Body of pancreas (tissue), 4 donors: ENCODE data around the gene CD8B2. TPM values are rescaled to one million over a fixed set of nuclear protein-coding genes. Genes with fewer than 3 reads are reported as not detected.
A peak's percentile ranks its signal among the peaks of the same experiment; 100 is the strongest.

Experiments used
- ATAC-seq: fragments of 150-250 bp; one replicate; pipeline ENCODE4 v1.9.1; 2016
- DNase-seq, 4 donors: peaks; one replicate each; pipeline ENCODE4 v3.0.0-alpha.2; 2019
- H3K27ac ChIP-seq, 4 donors: fragments of 200-600 bp; sonication (generic); 1 replicate in 3 of 4; 2 replicates in 1 of 4; pipeline versions ENCODE4 v1.5.1 to v1.6.1; 2016 to 2019; ENCODE audit warnings: mild to moderate bottlenecking in 1 of 4, mixed read lengths in 1 of 4, moderate library complexity in 1 of 4
- H3K27me3 ChIP-seq, 2 donors: fragments of 200-600 bp; sonication (generic); one replicate each; pipeline ENCODE4 v1.6.0; 2016; ENCODE audit warnings: mild to moderate bottlenecking in 1 of 2
- H3K36me3 ChIP-seq, 2 donors: fragments of 200-600 bp; sonication (generic); replicated peaks in 1 of 2; 2 replicates each; pipeline ENCODE4 v1.5.1; 2016; ENCODE audit warnings: low read depth in 2 of 2; ENCODE audit not compliant: insufficient read depth in 1 of 2
- H3K4me1 ChIP-seq: fragments of 200-600 bp; sonication (generic); one replicate; pipeline ENCODE4 v1.6.0; 2016
- H3K4me3 ChIP-seq, 2 donors: fragments of 200-600 bp; sonication (generic); 1 replicate in 1 of 2; 2 replicates in 1 of 2; pipeline ENCODE4 v1.5.1; 2016 to 2019
- H3K9me3 ChIP-seq, 3 donors: fragments of 200-600 bp; sonication (generic); 1 replicate in 2 of 3; 2 replicates in 1 of 3; pipeline ENCODE4 v1.5.1; 2016
- CTCF ChIP-seq, 7 experiments: fragments of 450-650 bp in 4 of 7; fragments of 200-600 bp in 3 of 7; sonication (generic) in 3 of 7; IDR thresholded peaks; one replicate each; pipeline ENCODE4 v1.5.1; 2016 to 2019; ENCODE audit warnings: antibody characterized with exemption in 7 of 7
- POLR2A ChIP-seq, 3 donors: fragments of 450-650 bp; IDR thresholded peaks; one replicate each; pipeline ENCODE4 v1.6.1; 2016; ENCODE audit warnings: antibody characterized with exemption in 3 of 3, mild to moderate bottlenecking in 2 of 3
- WGBS, 2 donors: methylation state at CpG; one replicate each; pipeline ENCODE4 v1.1.5; 2017; 5-methylcytosine and 5-hydroxymethylcytosine counted together
- intact Hi-C: fragments of 100-400 bp; cut with DNase I; formaldehyde crosslinking; loops from one replicate; pipeline ENCODE4 v1.15.1; 2023
- total RNA-seq, 2 donors: library from RNA; depleted of rRNA; stranded (reverse); fragments of >200 nt; gene quantifications; one replicate each; pipeline ENCODE4 v1.1.0, GENCODE V29; 2016

Gene CD8B2
- total RNA-seq, 2 donors from 2014 or later: not detected

GRCh38 chr2:106546391-106546990 lies 59.3 kb downstream of the CD8B2 start:
- H3K27ac ChIP-seq: no peak overlapping the region
- H3K4me3 ChIP-seq: no peak overlapping the region
- no peaks in the 10 kb centered on the region for H3K36me3 ChIP-seq
- 56 to 68% methylated on average over 8 of the region's 8 CpGs for WGBS, 2 donors
- ATAC-seq: no peak
- H3K27me3 ChIP-seq: no peaks in the 10 kb centered on the region
- peaks cover 4% of the 10 kb centered on the region for H3K4me1 ChIP-seq
- no peaks in the 10 kb centered on the region for H3K9me3 ChIP-seq
- intact Hi-C loops: loop anchor here (10.0 kb wide), 1 partner anchor 442 kb away; no protein-coding TSS in a partner anchor
- TF ChIP-seq POLR2A (IDR thresholded peaks at IDR 0.05): no peak
- TF ChIP-seq CTCF (IDR thresholded peaks at IDR 0.05): no peak
- no peak for DNase-seq

- Histone ChIP-seq H3K27me3 (no peaks in the 10 kb centered on the region), H3K27ac (no peak overlapping the region), H3K4me3 (no peak overlapping the region), H3K36me3 (no peaks in the 10 kb centered on the region), H3K9me3 (no peaks in the 10 kb centered on the region), H3K4me1 (peaks cover 4% of the 10 kb centered on the region)
- TF ChIP-seq CTCF (IDR thresholded peaks at IDR 0.05) (no peak), POLR2A (IDR thresholded peaks at IDR 0.05) (no peak)
- DNase-seq: peak in 1 of 4 donors; percentile 13
- no peak for ATAC-seq
- intact Hi-C loops: loop anchor here (10.0 kb wide), 1 partner anchor 443 kb away; no protein-coding TSS in a partner anchor
- 50 to 63% methylated on average over 13 to 14 of the region's 14 CpGs for WGBS, 2 donors
Observed at GRCh38 chr2:106547164-106547903, 60.2 kb downstream of the CD8B2 start.

- H3K36me3 ChIP-seq: no peaks in the 10 kb centered on the region
- H3K9me3 ChIP-seq: no peaks in the 10 kb centered on the region
- H3K27ac ChIP-seq: no peak overlapping the region
- TF ChIP-seq POLR2A (IDR thresholded peaks at IDR 0.05) (no peak), CTCF (IDR thresholded peaks at IDR 0.05) (no peak)
- intact Hi-C loops: no loop called here
- ATAC-seq (no peak), DNase-seq (no peak)
- WGBS, 2 donors: 55 to 57% methylated on average over 7 of the region's 7 CpGs
- H3K27me3 ChIP-seq: no peaks in the 10 kb centered on the region
- no peak overlapping the region for H3K4me3 ChIP-seq
- no peaks in the 10 kb centered on the region for H3K4me1 ChIP-seq
Observed at GRCh38 chr2:106551417-106552130, 64.4 kb downstream of the CD8B2 start.

- WGBS, 2 donors: 44 to 62% methylated on average over 6 of the region's 6 CpGs
- Histone ChIP-seq H3K4me3 (no peak overlapping the region), H3K36me3 (no peaks in the 10 kb centered on the region), H3K27ac (no peak overlapping the region), H3K4me1 (no peaks in the 10 kb centered on the region), H3K27me3 (no peaks in the 10 kb centered on the region), H3K9me3 (no peaks in the 10 kb centered on the region)
- ATAC-seq (no peak), DNase-seq (no peak)
- intact Hi-C loops: no loop called here
- no peak for TF ChIP-seq POLR2A (IDR thresholded peaks at IDR 0.05)
Observed at GRCh38 chr2:106552921-106553320, 65.8 kb downstream of the CD8B2 start.

GRCh38 chr2:106553321-106553720 lies 66.2 kb downstream of the CD8B2 start:
- Histone ChIP-seq H3K9me3 (no peaks in the 10 kb centered on the region), H3K27ac (no peak overlapping the region), H3K4me1 (no peaks in the 10 kb centered on the region), H3K4me3 (no peak overlapping the region), H3K27me3 (no peaks in the 10 kb centered on the region), H3K36me3 (no peaks in the 10 kb centered on the region)
- intact Hi-C loops: no loop called here
- no peak for ATAC-seq
- WGBS, 2 donors: 54 to 56% methylated on average over 6 of the region's 6 CpGs
- TF ChIP-seq CTCF (IDR thresholded peaks at IDR 0.05): no peak
- DNase-seq: no peak
